T1000 (cell line): ENCODE results near the gene KDM5B.
"Not testable (repeated sequence)": the region's sequence is repeated elsewhere in the genome, so short reads cannot be mapped to it uniquely, and the experiment has no call there.

Experiments
- DNase-seq: peaks from one replicate; lab custom pipeline; 2025; ENCODE audit warnings: mixed read lengths; lab: John Stamatoyannopoulos, UW

Gene KDM5B

DNA sequence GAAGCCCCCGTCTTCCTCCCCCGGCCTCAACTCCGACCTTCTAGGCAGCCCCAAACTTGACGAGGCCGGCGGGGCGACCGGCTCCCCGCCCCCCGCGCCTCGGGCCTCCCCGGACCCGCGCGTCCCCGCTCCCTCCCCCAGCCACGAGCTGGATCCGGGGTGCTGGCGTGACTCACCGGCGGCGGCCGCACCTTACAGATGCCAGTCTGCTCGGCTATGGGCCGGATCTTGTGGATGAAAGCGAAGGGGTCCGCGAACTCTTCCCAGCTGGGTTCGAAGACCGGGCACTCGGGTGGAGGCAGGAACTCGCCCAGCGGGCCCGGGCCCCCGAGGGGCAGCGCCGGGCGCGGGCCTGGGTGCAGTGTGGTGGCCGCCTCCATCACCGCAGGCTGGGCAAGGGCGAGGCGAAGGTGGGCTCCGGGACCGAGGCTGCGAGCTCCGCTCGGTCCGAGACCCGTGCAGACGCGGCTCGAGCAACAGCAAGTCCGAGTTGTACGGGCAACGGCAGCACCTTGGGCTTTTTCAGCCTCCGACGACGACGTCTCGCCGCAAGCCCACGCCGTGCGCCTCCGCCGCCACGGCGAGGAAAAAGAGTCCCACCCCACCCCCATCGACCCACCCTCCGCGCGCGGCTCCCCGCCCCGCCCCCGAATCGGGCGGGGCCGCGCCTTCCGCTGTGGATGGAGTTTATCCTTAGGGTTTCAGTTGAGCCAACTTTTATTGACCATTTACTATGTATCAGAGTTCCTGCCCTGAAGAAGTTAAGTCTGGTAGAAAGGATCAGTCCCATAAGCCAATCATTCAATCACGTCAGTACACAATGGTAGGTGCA is at the start of gene KDM5B:
Gene KDM5B (minus strand): TSS at position 496 of the 832 bp plus-strand sequence. CDS start 116 bp downstream, at position 380.
- peak; percentile 66 for DNase-seq

DNA sequence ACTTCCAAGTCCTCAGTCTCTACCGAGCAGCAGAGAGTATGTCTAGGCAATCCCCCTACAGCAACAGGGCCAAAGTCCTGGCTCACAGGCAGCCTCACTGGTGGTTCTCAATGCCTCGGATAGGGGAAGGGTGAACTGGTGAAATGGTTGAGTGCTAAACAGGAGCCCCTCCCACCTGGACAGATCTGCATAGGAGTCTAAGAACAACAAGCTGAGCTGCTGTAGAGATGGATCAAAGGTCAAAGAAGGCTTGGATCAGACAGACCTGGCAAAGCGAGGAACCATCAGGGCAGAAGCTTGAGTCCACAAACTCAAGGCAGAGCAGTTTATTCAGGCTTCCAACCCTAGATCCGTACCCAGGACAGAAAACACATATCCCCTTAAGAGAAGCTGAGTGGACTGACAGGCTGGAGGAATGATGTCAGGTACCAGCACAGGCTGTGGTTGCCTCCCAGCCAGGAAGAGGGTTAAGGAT is 49.0 kb upstream of the KDM5B start:
- DNase-seq, result no peak

DNA sequence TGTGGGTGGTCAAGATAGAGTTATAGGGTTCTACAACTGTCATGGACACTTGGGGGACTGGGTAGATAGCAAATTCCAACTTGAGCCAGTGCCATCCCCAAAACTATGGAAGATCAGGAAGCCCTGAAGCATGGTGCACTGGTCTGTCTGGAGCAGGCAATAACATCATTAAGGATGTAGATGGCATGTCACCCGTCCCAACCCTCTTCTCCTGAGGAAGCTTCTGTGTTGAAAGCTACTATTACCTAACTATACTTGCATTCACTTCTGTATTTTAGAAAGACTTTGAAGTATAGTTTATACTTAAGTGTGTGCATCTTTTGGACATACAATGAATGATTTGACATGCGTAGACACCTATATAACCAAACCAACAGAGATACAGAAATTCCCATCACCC is 47.8 kb upstream of the KDM5B start:
- DNase-seq, result no peak

DNA sequence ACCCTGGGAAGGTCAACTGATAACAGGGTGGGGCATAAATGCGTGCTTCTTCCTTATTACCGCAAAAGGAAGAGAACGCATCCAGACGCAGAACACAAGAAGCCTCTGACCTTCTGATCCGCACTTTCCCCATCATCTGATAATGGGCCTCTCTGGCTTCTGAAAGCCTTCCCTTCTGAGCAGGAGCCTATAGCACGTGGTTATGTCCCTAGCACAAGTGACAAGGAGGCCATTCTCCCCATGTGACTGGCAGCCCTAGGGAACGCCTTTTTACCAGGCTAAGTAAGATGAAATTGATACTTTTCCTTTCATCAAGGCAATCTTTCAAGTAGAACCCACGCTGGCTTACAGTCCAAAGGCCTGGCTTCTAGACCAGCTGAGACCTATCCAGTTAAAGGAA is 46.6 kb upstream of the KDM5B start:
- no peak for DNase-seq

DNA sequence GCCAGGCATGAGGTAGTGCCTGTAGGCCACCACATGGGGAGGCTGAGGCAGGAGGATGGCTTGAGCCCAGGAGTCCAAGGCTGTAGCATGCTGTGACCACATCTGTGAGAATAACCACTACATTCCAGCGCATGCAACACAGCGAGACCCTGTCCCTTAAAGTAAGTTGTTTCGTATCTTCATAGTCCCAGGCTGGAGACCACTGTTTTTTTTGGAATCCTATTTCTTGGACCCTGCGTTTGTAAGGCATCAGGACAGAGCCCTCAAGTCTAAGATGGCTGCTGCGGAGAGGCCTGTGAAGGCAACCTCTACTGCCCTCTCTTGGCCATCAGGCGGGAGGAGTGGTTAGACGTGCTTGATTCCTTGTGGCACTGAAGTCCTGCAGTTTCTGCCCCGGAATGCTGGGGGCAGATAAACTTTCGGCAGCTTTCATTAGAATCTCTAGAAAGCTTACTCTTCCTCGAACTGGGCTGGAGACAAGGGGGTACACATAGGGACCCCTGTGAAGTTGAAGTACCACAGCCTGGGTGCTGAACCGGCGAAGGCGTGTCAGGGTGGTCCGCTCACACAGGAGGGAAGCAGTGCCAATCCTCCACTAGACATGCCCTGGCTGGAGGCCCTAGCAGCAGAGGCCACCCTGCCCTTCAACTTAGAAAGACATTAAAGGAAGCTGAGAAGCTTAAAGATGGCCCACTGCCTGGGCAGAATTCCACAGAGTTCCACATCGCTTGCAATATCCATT is 44.1 kb upstream of the KDM5B start:
- no peak for DNase-seq

DNA sequence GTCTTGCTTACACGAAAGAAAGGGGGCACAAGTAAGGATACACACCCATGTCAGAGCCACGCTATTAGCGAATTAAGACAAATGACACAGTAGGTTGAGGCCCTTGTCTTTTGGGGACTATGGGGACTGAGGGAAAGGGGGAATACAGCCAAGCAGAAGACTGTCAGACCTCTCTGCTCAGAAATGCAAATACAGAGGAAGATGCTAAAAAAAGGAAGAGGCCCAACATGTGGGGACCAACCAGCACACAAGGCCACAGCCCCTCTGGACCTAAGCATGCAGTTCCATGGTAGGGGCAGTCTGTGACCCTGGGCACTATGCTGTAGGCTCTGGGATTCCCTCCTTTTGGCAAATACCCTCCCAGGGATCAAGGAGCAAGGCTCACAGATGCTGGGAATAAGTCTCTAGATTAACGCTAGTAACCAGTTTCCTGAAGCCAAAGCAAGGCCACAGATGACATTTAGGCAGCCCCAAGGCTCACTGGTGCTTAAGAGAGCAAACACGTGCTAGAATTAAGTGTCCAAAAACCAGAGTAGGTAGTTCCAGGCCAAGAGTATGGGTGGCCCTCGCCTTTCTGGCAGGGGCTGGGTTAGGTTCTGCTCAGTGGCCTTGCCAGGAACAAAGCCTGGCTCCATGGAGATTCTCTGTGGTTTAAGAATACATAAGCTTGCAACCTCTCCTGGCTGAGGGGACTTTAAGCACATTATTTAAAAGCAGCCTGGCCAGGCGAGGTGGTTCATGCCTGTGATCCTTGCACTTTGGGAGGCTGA is 42.6 kb upstream of the KDM5B start:
- no peak for DNase-seq

DNA sequence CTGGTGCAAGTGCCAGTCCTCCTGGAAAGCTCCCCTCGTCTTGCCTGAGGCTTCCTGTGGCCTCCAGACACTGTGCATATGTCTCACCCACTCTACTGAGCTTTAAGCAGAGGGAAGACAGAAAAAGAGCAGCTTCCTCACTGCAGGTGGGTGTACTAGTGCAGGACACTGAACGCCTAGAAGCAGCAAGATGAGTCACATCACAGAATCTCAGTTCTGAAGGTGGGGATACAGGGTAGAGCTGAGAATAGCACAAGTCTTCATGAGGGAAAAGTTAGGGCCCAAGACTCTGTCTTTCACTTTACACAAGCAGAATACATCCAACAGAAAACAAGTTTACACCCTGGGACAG is 39.9 kb upstream of the KDM5B start:
- DNase-seq, result no peak

DNA sequence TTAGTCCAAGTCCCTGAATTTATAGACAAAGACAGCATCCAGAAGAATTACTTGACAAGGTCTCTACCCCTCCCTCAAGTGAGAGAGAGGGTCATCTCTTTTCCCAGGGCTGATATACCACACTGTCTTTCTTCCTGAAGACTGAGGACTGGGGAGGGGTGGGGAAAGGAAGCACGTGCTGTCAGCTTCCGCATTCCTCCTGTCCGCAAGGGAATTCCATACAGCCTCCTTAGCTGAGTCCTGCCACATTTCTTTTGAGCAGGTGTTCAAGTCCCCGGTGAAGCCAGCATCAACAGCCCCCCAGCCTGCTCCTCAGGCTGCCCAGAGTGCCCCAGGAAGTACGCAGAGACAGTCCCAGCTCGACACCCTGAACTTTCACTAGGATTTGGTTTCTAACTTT is 36.7 kb upstream of the KDM5B start:
- DNase-seq, result no peak

DNA sequence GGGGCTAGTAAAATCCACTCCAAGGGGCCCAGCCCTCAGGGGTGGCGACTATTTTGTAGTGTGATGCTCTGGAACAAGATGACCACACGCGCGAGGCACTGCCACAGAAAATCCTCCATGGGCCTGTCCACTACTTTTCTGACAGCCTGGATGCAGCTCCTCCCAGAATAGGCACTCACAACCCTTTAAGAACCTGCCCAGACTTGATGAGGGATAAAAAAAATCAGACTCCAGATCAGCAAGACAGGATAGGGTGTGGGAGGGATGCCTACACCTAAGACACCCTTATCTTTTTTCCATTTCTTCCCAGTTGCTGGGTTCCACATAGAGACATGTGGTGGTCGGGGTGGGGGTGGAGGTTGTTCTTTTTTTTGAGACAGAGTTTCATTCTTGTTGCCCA is 36.0 kb upstream of the KDM5B start:
- DNase-seq, result no peak

DNA sequence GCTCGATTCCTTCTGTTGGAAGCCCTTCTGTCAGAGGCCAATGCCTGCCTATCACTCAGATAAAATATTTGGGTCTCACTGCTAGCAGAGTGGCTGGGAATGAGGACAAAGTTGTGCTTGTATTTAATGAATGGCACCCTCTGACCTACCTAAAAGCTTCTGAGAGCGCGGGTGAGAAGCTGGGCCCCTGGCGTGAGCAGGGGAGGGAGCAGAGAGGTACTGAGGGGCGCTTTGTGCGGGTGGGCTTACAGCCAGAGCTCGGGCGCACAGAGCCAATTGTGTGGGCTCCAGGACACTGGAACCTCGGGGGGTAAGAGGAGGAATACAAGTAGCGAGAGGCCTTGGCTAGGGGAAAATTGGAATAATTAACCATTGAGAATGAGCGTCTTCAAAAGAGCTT is 34.9 kb upstream of the KDM5B start:
- no peak for DNase-seq

DNA sequence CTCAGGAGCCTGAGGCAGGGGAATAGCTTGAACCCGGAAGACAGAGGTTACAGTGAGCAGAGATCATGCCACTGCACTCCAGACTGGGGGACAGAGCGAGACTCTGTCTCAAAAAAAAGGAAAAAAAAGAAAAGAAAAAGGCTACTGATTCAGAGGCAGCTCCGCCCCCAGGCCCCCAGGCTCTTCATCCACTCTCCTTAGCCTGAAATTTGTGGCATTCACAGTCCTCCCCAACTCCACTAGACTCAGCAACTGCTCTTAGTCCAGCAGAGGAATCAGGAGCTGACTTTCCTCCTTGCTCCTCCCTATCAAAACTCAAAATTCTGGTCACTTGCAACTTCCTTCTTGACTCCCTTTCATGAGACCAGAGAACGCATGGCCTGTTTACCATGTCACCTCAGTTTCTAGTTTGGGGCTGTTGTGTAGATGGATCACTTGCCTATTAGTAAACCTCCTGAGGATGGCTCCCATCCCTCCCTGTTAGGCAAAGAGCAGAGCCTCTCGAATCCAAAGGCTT is 29.6 kb upstream of the KDM5B start:
- no peak for DNase-seq

DNA sequence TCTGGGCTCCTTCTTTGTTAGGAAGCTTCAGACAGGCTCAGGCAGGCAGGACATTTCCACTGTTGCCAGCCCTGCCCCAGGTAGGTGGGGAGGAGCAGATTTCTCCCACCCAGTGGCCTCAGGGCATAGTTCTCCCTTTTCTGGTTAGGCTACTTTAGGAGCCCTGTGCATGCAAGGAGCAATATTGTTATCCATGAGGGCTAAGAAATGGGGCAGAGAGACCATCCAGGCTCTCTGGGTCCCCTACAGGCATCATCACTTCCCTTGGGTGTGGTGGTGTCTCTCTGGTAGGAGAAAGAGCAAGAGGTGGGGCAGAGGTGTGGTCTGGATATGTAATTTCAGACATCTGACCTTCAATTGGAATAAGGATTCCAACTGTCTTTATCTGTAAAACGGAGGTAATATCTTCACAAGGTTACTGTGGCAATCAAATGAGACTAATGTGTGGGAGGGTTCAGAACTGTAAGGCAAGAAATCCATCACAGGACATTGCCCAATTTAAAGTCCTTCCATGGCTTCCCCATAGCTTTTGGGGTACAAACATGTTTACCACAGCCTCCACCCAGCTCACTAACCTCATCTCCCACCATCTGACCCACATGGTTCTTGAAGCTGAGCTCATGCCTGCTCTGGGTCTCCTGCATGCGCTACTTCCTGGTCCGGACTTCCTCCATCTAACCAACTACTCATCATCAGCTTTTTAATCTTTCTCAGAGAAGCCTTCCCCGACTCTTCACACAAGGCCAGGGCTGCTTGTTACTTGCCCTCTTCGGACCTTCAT is 28.6 kb upstream of the KDM5B start:
- DNase-seq, result no peak

DNA sequence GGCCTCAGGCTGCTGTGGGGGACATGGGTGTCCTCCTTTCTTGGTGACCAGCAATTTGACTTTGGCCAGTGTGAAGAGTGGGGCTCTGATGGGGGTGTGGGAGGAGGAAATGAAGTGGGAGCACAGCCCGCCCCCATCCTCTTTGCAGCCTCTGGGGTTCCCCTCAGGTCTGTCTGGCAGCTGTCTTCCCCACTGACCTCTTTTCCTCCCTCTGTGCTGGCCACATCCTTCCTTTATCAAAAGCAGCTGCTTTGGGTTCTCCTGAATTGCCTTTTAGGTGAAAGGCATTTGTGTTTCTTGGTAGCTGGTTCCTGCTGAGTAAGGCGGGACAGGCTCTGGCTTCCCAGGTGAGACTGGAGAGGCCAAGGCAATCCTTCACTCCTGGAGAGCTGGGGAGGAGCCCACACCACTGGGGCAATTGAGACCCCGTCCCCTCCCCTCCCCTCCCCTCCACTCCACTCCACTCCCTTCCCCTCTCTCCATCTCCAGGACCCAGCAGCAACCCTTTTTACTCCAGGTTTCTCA is 27.4 kb upstream of the KDM5B start:
- no peak for DNase-seq

DNA sequence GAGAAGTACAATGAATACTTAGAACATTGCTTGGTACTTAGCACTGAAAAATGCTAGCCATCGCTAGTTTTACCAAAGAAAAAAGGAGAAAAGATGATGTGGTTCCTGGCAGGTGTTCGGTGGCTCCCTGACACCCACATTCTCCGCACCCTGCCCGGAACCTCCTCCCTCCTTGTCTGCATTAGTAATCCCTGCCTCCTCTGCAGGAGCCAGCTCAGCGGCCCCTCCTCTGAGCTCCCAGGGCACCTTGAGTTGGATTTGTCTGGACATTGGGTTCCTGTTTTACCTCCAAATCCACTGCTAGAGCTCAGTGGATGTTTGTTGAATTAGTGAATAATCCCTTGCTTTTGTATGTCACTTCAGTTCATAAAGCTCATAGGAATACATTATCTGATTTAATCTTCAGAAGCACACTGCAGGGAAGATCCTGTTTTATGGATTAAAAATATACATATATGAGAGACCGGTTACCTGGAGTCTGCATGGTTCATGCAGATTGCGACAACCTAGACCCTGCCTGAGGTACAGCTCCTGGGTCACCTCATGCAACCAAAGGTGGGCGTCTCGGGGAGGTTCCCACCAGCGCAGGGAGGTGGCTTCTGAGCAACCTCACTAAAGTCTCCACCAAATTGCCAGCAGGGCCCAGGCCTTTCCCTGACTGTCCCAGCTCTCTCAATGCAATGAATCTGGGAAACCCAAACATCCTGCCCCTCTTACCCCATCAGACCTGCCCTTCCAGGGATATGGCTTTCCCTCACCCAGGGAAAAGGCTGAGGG is 26.7 kb upstream of the KDM5B start:
- no peak for DNase-seq

DNA sequence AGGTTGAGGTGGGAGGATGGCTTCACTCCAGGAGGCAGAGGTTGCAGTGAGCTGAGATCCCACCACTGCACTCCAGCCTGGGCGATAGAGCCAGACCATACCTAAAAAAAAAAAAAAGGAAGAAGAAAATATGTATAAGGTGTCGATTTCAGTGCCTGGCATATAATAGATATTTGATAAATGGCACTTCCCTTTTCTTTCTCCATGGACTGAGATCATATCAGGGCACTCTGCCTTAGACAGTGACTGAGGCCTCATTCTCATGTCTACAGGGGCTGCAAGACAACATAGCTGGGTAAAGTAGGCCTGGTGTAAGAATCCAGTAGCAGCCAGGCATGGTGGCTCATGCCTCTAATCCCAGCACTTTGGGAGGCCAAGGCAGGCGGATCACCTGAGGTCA is 23.7 kb upstream of the KDM5B start:
- no peak for DNase-seq

DNA sequence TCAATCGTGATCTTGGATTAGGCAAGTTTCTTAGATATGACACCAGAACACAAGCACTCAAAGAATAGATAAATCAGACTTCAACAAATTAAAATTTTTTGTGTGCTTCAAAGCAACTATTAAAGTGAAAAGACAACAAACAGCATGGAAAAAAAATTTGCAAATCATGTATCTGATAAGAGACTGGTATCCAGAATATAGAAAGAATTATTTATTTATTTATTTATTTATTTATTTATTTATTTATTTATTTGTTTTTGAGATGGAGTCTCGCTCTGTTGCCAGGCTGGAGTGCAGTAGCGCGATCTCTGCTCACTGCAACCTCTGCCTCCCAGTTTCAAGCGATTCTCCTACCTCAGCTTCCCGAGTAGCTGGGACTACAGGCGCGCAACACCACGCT is 21.0 kb upstream of the KDM5B start:
- not testable (repeated sequence) for DNase-seq

DNA sequence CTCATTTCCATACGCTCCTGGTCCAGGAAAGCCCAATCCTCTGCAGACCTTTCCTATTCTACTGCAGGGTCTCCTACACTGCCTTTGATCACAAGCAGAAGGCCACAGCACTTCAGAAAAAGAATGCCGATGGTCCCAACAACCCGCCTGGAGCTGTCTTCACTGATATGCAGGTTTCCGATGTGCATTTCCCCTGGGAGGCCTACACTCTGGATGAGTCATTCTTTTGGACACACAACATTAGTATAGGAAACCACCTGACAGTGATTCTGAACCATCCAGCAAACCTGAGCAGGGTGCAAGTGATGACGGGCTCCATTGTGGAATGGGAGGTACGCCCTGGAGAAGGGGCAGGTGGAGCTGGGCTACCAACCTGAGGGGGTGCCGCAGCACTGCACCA is 17.5 kb upstream of the KDM5B start:
- DNase-seq, result no peak

DNA sequence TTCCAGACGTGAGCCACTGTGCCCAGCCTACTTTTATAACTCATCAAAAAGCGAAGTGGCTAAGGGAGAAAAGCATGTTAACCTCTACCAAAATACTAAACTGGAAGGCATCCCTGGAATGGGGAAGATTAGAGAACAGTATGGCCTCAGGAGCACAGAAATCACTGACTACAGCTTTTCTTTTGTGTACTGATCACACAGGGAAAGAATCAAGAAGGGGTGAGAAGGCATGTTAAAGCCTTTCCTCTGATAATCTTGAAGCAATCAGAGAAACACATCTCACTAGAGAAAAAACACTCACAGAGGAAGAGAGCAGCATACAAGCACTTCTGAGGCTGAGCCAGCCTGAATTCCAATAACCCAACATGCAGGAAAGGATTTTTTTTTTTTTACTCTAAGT is 13.2 kb upstream of the KDM5B start:
- DNase-seq, result no peak

DNA sequence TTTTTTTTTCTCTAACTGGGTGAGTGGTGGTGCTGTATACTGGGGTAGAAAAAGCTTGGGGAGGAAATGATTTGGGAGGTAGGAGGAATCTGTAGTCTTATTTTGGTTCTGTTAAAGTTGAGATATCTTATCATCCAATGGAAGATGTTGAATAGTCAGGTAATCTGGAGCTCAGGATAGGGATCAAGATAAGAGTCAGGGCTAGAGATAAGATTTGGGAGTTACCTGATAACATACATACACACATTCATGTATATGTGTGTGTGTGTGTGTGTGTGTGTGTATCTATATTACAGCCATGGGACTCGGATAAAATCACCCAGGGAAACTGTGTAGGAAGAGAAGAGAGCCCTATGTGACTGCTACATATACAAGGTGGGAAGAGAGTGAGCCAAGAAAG is 10.6 kb upstream of the KDM5B start:
- no peak for DNase-seq

DNA sequence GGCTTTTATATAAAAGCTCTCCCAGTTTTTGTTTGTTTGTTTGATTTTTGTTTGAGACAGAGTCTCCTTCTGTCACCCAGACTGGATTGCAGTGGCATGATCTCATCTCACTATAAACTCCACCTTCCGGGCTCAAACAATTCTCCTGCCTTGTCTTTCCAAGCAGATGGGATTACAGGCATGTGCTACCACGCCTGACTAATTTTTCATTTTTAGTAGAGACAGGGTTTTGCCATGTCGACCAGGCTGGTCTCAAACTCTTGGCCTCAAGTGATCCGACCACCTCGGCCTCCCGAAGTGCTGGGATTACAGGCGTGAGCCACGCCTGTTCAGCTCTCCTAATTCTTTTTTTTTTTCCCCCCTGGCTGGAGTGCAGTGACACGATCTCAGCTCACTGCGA is 6.9 kb upstream of the KDM5B start:
- no peak for DNase-seq
